HG02610 (cell line): ENCODE results near the gene ZNF460.
"Not testable (repeated sequence)": the region's sequence is repeated elsewhere in the genome, so short reads cannot be mapped to it uniquely, and the experiment has no call there.

Experiments
- ATAC-seq: cut with Tn5 transposase; IDR thresholded peaks from one replicate; pipeline ENCODE4 v1.9.1; 2021; ENCODE audit warnings: mild to moderate bottlenecking, moderate library complexity; ENCODE audit not compliant: unreplicated experiment

Gene ZNF460

GRCh38 chr19:57280165-57280961 lies at the start of gene ZNF460:
ZNF460 (plus strand) TSS chr19:57280485; CDS start chr19:57280807, 322 bp downstream.
- ATAC-seq, result peak; percentile 66

- no peak for ATAC-seq
Observed at GRCh38 chr19:57231686-57232085, 48.6 kb upstream of the ZNF460 start.

GRCh38 chr19:57233207-57233606 lies 47.1 kb upstream of the ZNF460 start:
- no peak for ATAC-seq

GRCh38 chr19:57239982-57240310 lies 40.3 kb upstream of the ZNF460 start:
- ATAC-seq, result no peak

- ATAC-seq, result peak; percentile 89
Observed at GRCh38 chr19:57240311-57241090, 39.8 kb upstream of the ZNF460 start, which contains the start of gene ZNF805. ZNF805 (plus strand) TSS chr19:57240632; CDS start chr19:57240892, 260 bp downstream.

- no peak for ATAC-seq
Observed at GRCh38 chr19:57241176-57241575, 39.1 kb upstream of the ZNF460 start.

GRCh38 chr19:57242821-57243220 lies 37.5 kb upstream of the ZNF460 start:
- no peak for ATAC-seq

- ATAC-seq, result no peak
Observed at GRCh38 chr19:57244513-57244912, 35.8 kb upstream of the ZNF460 start.

- no peak for ATAC-seq
Observed at GRCh38 chr19:57245066-57245465, 35.2 kb upstream of the ZNF460 start.

- ATAC-seq, result no peak
Observed at GRCh38 chr19:57245959-57246358, 34.3 kb upstream of the ZNF460 start.

GRCh38 chr19:57248646-57249045 lies 31.6 kb upstream of the ZNF460 start:
- no peak for ATAC-seq

GRCh38 chr19:57249329-57249728 lies 31.0 kb upstream of the ZNF460 start:
- no peak for ATAC-seq

- not testable (repeated sequence) for ATAC-seq
Observed at GRCh38 chr19:57253767-57254166, 26.5 kb upstream of the ZNF460 start.

- ATAC-seq, result no peak
Observed at GRCh38 chr19:57262044-57262443, 18.2 kb upstream of the ZNF460 start.

- ATAC-seq, result no peak
Observed at GRCh38 chr19:57263244-57263741, 17.0 kb upstream of the ZNF460 start.

- no peak for ATAC-seq
Observed at GRCh38 chr19:57267291-57267690, 13.0 kb upstream of the ZNF460 start.

GRCh38 chr19:57269515-57270250 lies 10.6 kb upstream of the ZNF460 start:
- no peak for ATAC-seq

- no peak for ATAC-seq
Observed at GRCh38 chr19:57271280-57271679, 9.0 kb upstream of the ZNF460 start.

GRCh38 chr19:57273014-57273413 lies 7.3 kb upstream of the ZNF460 start:
- no peak for ATAC-seq

- ATAC-seq, result no peak
Observed at GRCh38 chr19:57276430-57276829, 3.9 kb upstream of the ZNF460 start.

GRCh38 chr19:57278481-57278880 lies 1.8 kb upstream of the ZNF460 start:
- ATAC-seq, result not testable (repeated sequence)
